Activated T-cell treated with anti-CD3 and anti-CD28 coated beads, Interleukin-2, amount 50 U/mL, for 24 hours (primary cell): Measurements from ENCODE around the gene BLID.

Experiments
- DNase-seq: peaks from one replicate; pipeline ENCODE4 v3.0.0-alpha.2; 2020
- H3K27ac Mint-ChIP-seq: 2 replicates; pipeline ENCODE4 v1.8.0; 2020; ENCODE audit warnings: mild to moderate bottlenecking, mixed read lengths
- H3K27me3 Mint-ChIP-seq: 2 replicates; pipeline ENCODE4 v1.8.0; 2020; ENCODE audit warnings: mixed read lengths
- H3K36me3 Mint-ChIP-seq: 2 replicates; pipeline ENCODE4 v1.8.0; 2020; ENCODE audit warnings: low read depth, mixed read lengths
- H3K4me1 Mint-ChIP-seq: 2 replicates; pipeline ENCODE4 v1.8.0; 2020; ENCODE audit warnings: low read depth, mixed read lengths
- H3K4me3 Mint-ChIP-seq: 2 replicates; pipeline ENCODE4 v1.8.0; 2020; ENCODE audit warnings: mild to moderate bottlenecking, moderate library complexity, mixed read lengths
- H3K9me3 Mint-ChIP-seq: 2 replicates; pipeline ENCODE4 v1.8.0; 2020; ENCODE audit warnings: mixed read lengths

The BLID gene

DNA sequence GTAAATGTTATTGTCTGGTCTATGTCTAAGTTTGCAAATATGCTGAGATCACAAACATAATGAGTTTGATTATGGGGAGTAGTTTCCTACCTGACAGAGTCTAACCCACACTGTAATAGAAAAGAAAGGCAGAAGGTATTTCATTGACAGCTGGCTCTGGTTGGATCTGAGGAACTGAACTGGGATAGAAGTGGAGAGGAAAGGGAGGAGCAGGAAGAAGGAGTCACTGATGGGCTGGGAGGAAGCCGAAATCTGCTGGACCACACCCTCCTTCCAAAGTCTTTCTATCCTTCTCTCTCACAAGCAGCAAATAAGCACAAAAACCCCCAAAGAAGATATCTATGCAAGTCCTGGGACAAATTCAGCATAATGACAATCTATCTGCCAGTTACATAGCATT lies 11.7 kb downstream of the BLID start:
- Mint-ChIP-seq H3K4me3 (no peak overlapping the region), H3K9me3 (no peaks in the 10 kb centered on the region), H3K27me3 (peaks cover 39% of the 10 kb centered on the region), H3K4me1 (peaks cover 10% of the 10 kb centered on the region), H3K36me3 (no peaks in the 10 kb centered on the region), H3K27ac (no peak overlapping the region)
- no peak for DNase-seq

DNA sequence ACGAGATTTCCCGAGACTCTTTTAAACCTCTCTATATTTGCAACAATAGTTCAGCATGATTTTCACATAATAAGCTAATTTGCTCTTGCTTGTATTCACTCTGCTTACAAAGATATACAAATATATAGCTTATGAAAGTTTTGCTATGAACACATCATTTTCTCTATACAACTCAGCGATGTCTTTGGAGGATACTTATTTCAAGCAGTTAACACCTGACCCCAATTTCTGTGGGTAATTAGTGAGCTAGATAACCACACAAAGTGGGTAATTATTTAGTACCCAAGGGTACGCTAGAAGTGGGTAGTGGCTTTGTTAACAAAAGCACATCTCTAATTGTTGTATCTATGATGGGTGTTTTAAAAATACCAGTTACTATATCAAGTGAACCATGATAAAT lies 12.3 kb downstream of the BLID start:
- H3K27me3 Mint-ChIP-seq = peaks cover 41% of the 10 kb centered on the region
- no peak overlapping the region for H3K4me3 Mint-ChIP-seq
- H3K4me1 Mint-ChIP-seq = peaks cover 10% of the 10 kb centered on the region
- H3K27ac Mint-ChIP-seq = no peak overlapping the region
- no peaks in the 10 kb centered on the region for H3K36me3 Mint-ChIP-seq
- H3K9me3 Mint-ChIP-seq = no peaks in the 10 kb centered on the region
- DNase-seq = no peak

DNA sequence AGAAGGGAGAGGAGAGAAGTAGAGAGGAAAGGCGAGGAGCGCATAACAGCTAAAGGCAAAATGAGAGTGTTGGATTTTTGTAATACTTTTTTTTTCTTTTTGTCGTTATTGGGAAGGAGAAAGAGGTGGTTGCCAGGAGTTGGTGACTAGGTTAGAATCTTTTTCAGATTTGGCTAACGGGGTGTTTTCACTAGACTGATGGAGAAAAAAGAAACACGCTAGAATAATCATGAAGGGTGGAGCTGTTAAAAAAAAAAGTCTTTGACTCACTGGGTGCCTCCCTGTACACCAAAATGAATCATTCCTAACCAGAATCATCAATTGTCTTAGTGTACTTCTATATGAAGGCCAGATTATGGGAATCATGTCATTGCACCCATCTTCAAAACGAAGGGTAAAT lies 12.7 kb downstream of the BLID start:
- DNase-seq = no peak

GRCh38 chr11:122102426-122102825 lies 13.6 kb downstream of the BLID start:
- Mint-ChIP-seq H3K27ac (no peak overlapping the region), H3K4me3 (no peak overlapping the region), H3K27me3 (peaks cover 45% of the 10 kb centered on the region), H3K36me3 (no peaks in the 10 kb centered on the region), H3K4me1 (peaks cover 10% of the 10 kb centered on the region), H3K9me3 (no peaks in the 10 kb centered on the region)
- no peak for DNase-seq

More for the DNA sequence above, 12.7 kb downstream of the BLID start:
- no peak overlapping the region for H3K27ac Mint-ChIP-seq
- H3K4me1 Mint-ChIP-seq = peaks cover 10% of the 10 kb centered on the region
- no peaks in the 10 kb centered on the region for H3K9me3 Mint-ChIP-seq
- peaks cover 42% of the 10 kb centered on the region for H3K27me3 Mint-ChIP-seq
- no peaks in the 10 kb centered on the region for H3K36me3 Mint-ChIP-seq
- no peak overlapping the region for H3K4me3 Mint-ChIP-seq

DNA sequence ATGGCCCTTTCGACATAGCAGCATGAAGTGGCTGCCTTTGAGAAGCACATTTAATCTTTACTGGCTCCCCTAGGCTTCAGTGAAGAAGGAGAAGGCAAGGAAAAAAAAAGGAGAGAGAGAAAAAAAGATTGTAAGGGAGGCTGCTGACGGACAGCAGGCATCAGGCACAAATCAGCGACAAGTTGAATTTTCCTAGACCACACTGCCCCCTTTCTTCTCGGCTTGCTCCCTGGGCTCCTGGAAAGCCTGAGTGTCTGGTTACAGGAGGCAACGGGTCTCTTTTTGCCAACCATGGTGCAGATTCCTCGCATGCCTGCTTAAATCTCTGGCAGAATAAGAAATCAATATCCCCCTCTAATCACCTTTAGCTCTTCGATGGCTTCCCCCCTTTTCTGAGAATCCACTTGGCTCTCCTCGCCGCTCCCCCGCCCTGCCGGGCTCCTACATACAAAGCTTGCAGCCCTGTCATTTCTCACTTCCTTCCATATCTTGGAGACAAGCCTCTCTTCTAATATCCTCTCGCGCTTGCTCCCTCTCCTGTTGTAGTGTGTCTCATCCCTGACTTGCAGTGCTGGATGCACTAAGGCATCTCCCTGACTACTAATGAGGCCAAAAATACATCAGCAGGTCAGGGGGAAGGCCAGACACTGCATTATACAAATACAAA lies 14.3 kb downstream of the BLID start:
- no peak for DNase-seq
- H3K27me3 Mint-ChIP-seq = peaks cover 45% of the 10 kb centered on the region
- no peak overlapping the region for H3K27ac Mint-ChIP-seq
- no peaks in the 10 kb centered on the region for H3K36me3 Mint-ChIP-seq
- H3K4me1 Mint-ChIP-seq = peaks cover 10% of the 10 kb centered on the region
- H3K9me3 Mint-ChIP-seq = no peaks in the 10 kb centered on the region
- no peak overlapping the region for H3K4me3 Mint-ChIP-seq

DNA sequence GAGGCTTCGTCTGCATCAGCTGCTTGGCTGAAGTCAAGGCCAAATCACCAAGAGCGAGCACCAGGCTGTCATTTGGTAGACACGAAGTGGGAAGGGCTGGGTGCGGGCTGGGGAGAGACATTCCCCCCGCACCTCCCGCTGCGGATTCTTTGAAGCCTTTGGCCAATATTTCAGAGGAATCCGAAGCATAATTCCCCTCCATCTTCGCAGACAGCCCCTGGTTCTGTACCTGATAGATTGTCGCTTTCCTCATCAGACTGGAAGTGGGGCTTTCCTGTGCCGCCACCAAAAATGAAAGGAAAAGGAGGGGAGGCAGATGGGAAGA lies 15.3 kb downstream of the BLID start:
- no peaks in the 10 kb centered on the region for H3K36me3 Mint-ChIP-seq
- H3K9me3 Mint-ChIP-seq = no peaks in the 10 kb centered on the region
- peak overlapping the region; percentile 1 for H3K4me3 Mint-ChIP-seq
- H3K4me1 Mint-ChIP-seq = peaks cover 10% of the 10 kb centered on the region
- DNase-seq = no peak
- no peak overlapping the region for H3K27ac Mint-ChIP-seq
- H3K27me3 Mint-ChIP-seq = peaks cover 48% of the 10 kb centered on the region

DNA sequence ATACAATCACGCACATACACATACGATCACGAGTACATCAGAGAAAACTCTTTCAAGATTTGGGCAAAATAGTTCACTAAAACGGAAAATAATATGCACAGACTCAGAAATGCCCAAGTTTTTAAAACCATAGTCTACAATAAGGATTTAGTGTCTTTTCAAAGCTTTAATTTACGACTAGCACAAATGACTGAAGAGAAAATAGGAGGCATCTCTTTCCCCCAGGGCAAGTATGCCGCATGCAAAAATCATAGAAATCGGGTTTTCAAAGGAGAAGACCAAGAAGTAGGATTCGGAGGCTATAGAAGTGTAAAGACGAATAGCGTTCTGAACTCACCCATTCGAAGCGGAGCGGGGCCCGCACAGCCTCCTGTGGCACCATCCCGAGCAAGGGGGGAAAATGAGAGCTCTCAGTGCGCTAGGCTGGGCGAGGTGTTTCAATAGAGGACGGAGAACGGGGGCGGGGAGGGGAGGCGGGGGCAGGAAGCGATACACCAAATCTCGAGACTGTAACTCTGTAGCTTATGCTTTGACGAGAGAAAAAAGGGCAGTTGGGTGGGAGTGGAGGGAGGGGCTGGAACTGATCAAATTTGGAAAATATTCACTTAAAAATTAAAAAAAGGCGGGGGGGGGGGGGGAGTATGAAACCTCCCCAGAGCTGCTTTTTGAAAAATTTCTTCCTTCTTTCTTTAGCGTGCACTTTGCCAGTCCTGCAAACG lies 15.8 kb downstream of the BLID start:
- H3K36me3 Mint-ChIP-seq = no peaks in the 10 kb centered on the region
- peaks cover 10% of the 10 kb centered on the region for H3K4me1 Mint-ChIP-seq
- peaks cover 49% of the 10 kb centered on the region for H3K27me3 Mint-ChIP-seq
- H3K27ac Mint-ChIP-seq = no peak overlapping the region
- DNase-seq = no peak
- no peak overlapping the region for H3K4me3 Mint-ChIP-seq
- no peaks in the 10 kb centered on the region for H3K9me3 Mint-ChIP-seq

DNA sequence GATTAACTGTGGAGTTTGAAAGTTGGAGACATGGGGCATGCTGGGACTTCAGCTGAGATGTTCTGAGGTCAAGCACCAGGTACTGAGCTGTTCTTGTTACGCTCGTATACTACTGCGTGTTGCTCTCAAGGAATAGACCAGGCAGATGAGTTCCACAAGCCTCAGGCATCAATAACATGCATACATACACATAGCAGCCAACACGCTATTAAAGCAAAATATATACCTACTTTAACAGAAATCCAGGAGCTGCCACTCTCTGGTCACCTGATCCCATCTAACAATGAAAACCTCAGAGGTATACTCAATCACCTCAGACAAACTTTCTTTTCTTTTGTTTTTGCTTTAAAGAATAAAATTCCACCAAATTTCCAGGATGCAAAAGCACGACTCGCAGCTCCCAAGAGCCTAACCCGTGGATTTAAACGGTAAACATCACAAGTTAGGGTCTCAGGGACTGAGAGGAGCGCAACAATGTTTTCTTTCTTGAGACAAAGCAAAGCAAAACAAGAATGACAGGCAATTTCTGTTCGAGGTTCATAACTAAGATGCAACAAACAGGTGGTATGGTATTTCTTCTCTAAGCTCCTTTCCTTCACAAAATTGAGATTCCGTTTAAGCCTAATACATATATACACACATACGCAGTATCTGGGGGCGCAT lies 16.5 kb downstream of the BLID start:
- H3K36me3 Mint-ChIP-seq = no peaks in the 10 kb centered on the region
- no peaks in the 10 kb centered on the region for H3K9me3 Mint-ChIP-seq
- peaks cover 10% of the 10 kb centered on the region for H3K4me1 Mint-ChIP-seq
- H3K27ac Mint-ChIP-seq = no peak overlapping the region
- peaks cover 47% of the 10 kb centered on the region for H3K27me3 Mint-ChIP-seq
- no peak for DNase-seq
- H3K4me3 Mint-ChIP-seq = no peak overlapping the region

DNA sequence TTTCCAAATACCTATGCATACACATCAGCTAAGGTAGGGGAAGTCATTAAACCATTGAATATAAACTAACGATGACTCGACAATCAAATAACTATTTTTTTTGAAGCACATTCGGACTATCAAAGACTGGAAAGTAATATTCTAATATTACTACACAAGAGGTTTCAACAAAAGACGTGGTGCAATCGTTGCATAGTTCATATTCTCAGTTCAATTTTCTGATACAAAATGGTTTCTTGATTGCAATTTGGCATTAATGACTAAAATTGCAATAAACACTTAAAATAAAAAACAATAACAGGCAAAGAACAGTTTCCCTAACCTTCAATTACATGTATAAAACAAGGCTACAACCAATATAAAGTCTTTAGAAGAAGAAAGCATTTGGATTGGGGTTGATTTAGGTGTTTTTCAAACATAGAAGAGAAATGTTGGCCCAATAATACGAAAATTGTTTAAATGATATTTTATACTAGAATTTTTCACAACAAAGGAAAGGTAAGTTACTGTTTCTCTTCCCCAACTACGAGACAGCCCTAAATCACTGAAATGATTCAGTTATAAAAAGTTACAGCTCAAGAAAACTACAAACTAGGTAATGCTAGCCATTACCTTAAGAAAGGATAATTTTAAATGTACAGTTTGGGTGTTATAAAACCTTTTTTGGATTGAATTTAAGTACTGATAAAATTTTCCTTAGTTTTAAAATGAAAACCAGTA lies 17.6 kb downstream of the BLID start:
- H3K27me3 Mint-ChIP-seq = peaks cover 42% of the 10 kb centered on the region
- H3K27ac Mint-ChIP-seq = no peak overlapping the region
- H3K4me3 Mint-ChIP-seq = no peak overlapping the region
- no peak for DNase-seq
- no peaks in the 10 kb centered on the region for H3K9me3 Mint-ChIP-seq
- peaks cover 10% of the 10 kb centered on the region for H3K4me1 Mint-ChIP-seq
- no peaks in the 10 kb centered on the region for H3K36me3 Mint-ChIP-seq

DNA sequence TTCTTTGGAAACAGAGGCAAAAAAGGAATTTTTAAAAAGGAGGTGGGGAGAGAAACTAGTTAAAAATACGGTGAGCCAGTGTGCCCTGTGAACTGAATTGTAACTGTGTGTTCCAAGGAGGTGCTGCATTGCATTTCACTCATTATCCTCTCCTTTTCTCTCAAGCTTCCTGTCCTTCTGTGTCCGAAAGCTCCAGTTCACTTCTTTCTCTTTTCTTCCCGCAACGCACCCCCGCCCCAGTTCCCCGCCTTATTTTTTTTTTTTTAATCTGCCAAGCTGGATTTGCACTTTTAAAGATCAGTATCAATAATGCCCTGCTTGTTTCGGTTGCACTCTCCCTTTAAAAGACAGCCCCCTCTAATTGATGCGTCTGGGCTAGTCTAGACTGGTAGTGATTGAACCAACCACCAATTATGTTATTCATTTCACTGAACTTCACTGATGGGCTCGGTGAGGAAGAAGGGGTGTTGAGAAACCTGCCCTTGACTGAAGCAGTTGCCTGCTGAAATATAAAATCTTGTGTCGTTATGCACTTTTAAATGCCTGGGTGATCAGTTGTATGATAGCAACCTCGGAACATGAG lies 18.5 kb downstream of the BLID start:
- H3K4me1 Mint-ChIP-seq = peaks cover 10% of the 10 kb centered on the region
- DNase-seq = no peak
- H3K36me3 Mint-ChIP-seq = no peaks in the 10 kb centered on the region
- no peak overlapping the region for H3K27ac Mint-ChIP-seq
- no peak overlapping the region for H3K4me3 Mint-ChIP-seq
- H3K27me3 Mint-ChIP-seq = peaks cover 46% of the 10 kb centered on the region
- no peaks in the 10 kb centered on the region for H3K9me3 Mint-ChIP-seq

- DNase-seq = no peak
- H3K4me3 Mint-ChIP-seq = no peak overlapping the region
- H3K27ac Mint-ChIP-seq = no peak overlapping the region
- H3K27me3 Mint-ChIP-seq = peaks cover 50% of the 10 kb centered on the region
- H3K4me1 Mint-ChIP-seq = peaks cover 10% of the 10 kb centered on the region
- H3K36me3 Mint-ChIP-seq = no peaks in the 10 kb centered on the region
- no peaks in the 10 kb centered on the region for H3K9me3 Mint-ChIP-seq
Measured at GRCh38 chr11:122096272-122097112, 19.5 kb downstream of the BLID start.

- H3K9me3 Mint-ChIP-seq = no peaks in the 10 kb centered on the region
- H3K4me1 Mint-ChIP-seq = peaks cover 7% of the 10 kb centered on the region
- H3K4me3 Mint-ChIP-seq = no peak overlapping the region
- H3K36me3 Mint-ChIP-seq = no peaks in the 10 kb centered on the region
- H3K27me3 Mint-ChIP-seq = peaks cover 50% of the 10 kb centered on the region
- DNase-seq = no peak
- H3K27ac Mint-ChIP-seq = no peak overlapping the region
Measured at GRCh38 chr11:122095681-122096262, 20.2 kb downstream of the BLID start.

DNA sequence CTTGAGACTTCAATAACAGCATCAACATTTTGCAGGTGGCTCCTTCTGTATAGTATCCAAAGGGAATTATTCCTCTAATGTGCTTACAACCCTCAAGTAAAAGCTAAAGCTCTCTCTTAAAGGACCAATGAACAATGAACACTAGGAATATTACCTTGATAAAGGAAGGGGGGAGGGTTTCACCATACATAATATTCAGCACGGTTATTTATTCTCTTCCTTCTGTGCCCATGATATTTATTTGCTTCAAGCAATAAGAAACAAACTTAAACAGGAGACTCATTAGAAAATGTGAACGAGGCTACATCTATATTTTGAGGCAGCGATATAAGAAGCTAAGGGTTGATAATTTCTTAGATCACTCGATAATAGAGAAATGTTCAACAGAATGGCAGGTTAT lies 21.2 kb downstream of the BLID start:
- DNase-seq = no peak
- H3K4me1 Mint-ChIP-seq = peaks cover 1% of the 10 kb centered on the region
- H3K27me3 Mint-ChIP-seq = peaks cover 45% of the 10 kb centered on the region
- no peaks in the 10 kb centered on the region for H3K9me3 Mint-ChIP-seq
- H3K36me3 Mint-ChIP-seq = no peaks in the 10 kb centered on the region
- no peak overlapping the region for H3K27ac Mint-ChIP-seq
- H3K4me3 Mint-ChIP-seq = no peak overlapping the region
